Fibroblast of peridontal ligament (primary cell): ENCODE results near the gene FAM3D.

Experiments
- DNase-seq: peaks from one replicate; pipeline ENCODE4 v3.0.0-alpha.2; 2010; ENCODE audit errors: extremely low read depth

The FAM3D gene

GRCh38 chr3:58627570-58627885, 39.0 kb downstream of the FAM3D start:
- no peak for DNase-seq

GRCh38 chr3:58626841-58627569, 39.6 kb downstream of the FAM3D start:
- DNase-seq = no peak

GRCh38 chr3:58625196-58625824, 41.3 kb downstream of the FAM3D start:
- no peak for DNase-seq

- DNase-seq = no peak
Measured at GRCh38 chr3:58624550-58624949, 42.0 kb downstream of the FAM3D start.

GRCh38 chr3:58623961-58624360, 42.6 kb downstream of the FAM3D start:
- no peak for DNase-seq

GRCh38 chr3:58623478-58623877, 43.1 kb downstream of the FAM3D start:
- DNase-seq = no peak

- no peak for DNase-seq
Measured at GRCh38 chr3:58622892-58623291, 43.7 kb downstream of the FAM3D start.

GRCh38 chr3:58622436-58622835, 44.1 kb downstream of the FAM3D start:
- no peak for DNase-seq

GRCh38 chr3:58621086-58621830, 45.3 kb downstream of the FAM3D start:
- DNase-seq = no peak

GRCh38 chr3:58620421-58620820, 46.2 kb downstream of the FAM3D start:
- no peak for DNase-seq

GRCh38 chr3:58617338-58617761, 49.2 kb downstream of the FAM3D start:
- DNase-seq = peak; percentile 31

- DNase-seq = no peak
Measured at GRCh38 chr3:58613236-58614132, 53.1 kb downstream of the FAM3D start.

- DNase-seq = no peak
Measured at GRCh38 chr3:58612830-58613229, 53.7 kb downstream of the FAM3D start.

- DNase-seq = no peak
Measured at GRCh38 chr3:58609990-58610389, 56.6 kb downstream of the FAM3D start.

- DNase-seq = no peak
Measured at GRCh38 chr3:58608648-58609047, 57.9 kb downstream of the FAM3D start.

- DNase-seq = no peak
Measured at GRCh38 chr3:58607816-58608215, 58.8 kb downstream of the FAM3D start.

GRCh38 chr3:58606693-58607092, 59.9 kb downstream of the FAM3D start:
- no peak for DNase-seq

- no peak for DNase-seq
Measured at GRCh38 chr3:58604031-58604430, 62.5 kb downstream of the FAM3D start.

GRCh38 chr3:58603606-58604005, 63.0 kb downstream of the FAM3D start:
- DNase-seq = no peak

GRCh38 chr3:58597770-58598310, 68.7 kb downstream of the FAM3D start:
- no peak for DNase-seq

- DNase-seq = no peak
Measured at GRCh38 chr3:58596834-58597518, 69.6 kb downstream of the FAM3D start.
